ENCODE measurements around the gene JRKL.
"Not testable (repeated sequence)": the region's sequence is repeated elsewhere in the genome, so short reads cannot be mapped to it uniquely, and the experiment has no call there.

The JRKL gene

GRCh38 chr11:96396637-96397036 is 6.8 kb downstream of the JRKL start:
- DNase-seq: no peak

DNA sequence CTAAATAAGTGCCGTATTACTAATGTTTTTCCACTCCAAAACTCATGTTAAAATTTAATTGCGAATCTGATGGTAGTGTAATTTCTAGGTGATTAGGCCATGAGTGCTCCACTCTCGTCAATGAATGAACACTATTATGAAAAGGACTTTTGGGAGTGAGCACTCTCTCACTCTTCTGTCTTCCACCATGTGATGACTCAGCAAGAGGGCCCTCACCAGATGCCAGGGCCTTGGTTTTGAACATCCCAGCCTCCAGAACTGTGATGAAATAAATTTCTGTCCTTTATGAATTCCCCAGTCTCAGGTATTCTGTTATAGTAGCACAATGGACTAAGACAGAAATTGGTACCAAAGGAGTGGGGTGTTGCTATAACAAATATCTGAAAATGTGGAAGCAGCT is 8.1 kb downstream of the JRKL start:
- no peak for DNase-seq

DNA sequence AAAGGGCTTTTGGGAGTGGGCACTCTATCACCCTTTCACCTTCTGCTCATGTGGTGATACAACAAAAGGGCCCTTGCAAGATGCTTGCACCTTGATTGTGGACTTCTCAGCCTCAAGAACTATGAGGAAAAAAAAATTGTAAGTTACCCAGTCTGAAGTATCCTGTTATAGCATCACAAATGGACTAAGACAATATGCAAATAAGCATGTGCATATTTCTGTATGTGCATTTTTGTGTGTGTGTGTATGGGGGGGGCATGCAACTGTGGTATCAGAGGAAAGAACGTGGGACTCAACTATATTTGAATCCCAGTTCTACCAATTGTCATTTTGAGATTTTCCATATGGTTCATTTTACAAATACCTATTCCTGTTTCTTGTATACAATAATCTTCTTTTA is 10.9 kb downstream of the JRKL start:
- DNase-seq: no peak

GRCh38 chr11:96411412-96411811 is 21.6 kb downstream of the JRKL start:
- not testable (repeated sequence) for DNase-seq

DNA sequence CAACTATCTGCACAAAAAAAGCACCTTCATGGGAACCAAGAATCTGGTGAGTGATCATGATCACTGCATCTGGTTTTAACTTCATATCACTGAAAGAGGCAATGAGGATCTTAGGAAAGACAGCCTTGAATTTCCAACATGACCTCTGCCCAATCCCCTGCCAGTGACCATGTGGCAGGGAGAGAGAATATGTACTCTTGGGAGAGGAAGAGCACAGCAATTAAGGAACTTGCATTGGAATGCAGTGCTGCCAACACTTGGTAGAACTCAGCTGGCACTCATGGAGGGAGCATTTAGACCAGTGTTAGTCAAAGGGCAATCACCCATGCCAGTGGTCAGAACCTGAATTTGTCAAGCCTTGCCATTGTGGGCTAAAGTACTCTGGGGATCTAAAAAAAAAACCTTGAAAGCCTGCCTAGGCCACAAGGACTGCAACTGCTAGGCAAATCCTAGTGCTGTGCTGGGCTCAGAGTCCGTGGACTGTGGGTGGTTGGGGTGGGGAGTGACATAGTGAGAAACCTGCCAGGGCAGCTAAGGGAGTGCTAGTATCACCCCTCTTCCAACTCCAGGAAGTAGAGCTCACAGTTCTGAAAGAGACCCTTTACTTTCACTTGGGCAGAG is 23.1 kb downstream of the JRKL start:
- DNase-seq: no peak

- no peak for DNase-seq
Measured at GRCh38 chr11:96413408-96413807, 23.6 kb downstream of the JRKL start.

GRCh38 chr11:96424693-96425092 is 34.9 kb downstream of the JRKL start:
- no peak for DNase-seq

DNA sequence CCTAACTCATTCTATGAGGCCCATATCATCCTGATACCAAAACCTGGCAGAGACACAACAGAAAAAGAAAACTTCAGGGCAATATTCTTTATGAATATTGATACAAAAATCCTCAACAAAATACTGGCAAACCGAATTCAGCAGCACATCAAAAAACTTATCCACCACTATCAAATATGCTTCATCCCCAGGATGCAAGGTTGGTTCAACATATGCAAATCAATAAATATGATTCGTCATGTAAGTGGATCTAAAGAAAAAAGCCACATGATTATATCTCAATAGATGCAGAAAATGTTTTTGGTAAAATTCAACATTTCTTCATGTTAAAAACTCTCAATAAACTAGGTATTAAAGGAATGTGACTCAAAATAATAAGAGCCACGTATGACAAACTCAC is 40.9 kb downstream of the JRKL start:
- DNase-seq: no peak

GRCh38 chr11:96432654-96433053 is 42.8 kb downstream of the JRKL start:
- DNase-seq: not testable (repeated sequence)

Measured in DMS153 (cell line).